NCI-H2081 treated with DMSO at 0.1 percent for 48 hours (cell line): ENCODE data around the gene NPNT.
"Not testable (repeated sequence)": the region's sequence is repeated elsewhere in the genome, so short reads cannot be mapped to it uniquely, and the experiment has no call there.

Experiments
- DNase-seq: peaks from one replicate; lab custom pipeline; 2025; lab: John Stamatoyannopoulos, UW

NPNT gene

GRCh38 chr4:105894660-105895582, at the start of gene NPNT:
Gene NPNT, plus strand, starts transcription at chr4:105895471. Its CDS starts 182 bp downstream, at chr4:105895653.
- peak; percentile 45 for DNase-seq

- DNase-seq = no peak
Observed at GRCh38 chr4:105845559-105845958, 49.7 kb upstream of the NPNT start.

- not testable (repeated sequence) for DNase-seq
Observed at GRCh38 chr4:105848359-105848758, 46.9 kb upstream of the NPNT start.

- DNase-seq = no peak
Observed at GRCh38 chr4:105851196-105851595, 44.1 kb upstream of the NPNT start.

GRCh38 chr4:105852230-105852629, 43.0 kb upstream of the NPNT start:
- not testable (repeated sequence) for DNase-seq

- DNase-seq = no peak
Observed at GRCh38 chr4:105858466-105859040, 36.7 kb upstream of the NPNT start.

GRCh38 chr4:105859233-105859632, 36.0 kb upstream of the NPNT start:
- no peak for DNase-seq

- no peak for DNase-seq
Observed at GRCh38 chr4:105870963-105871362, 24.3 kb upstream of the NPNT start.

- DNase-seq = no peak
Observed at GRCh38 chr4:105871997-105872396, 23.3 kb upstream of the NPNT start.

- no peak for DNase-seq
Observed at GRCh38 chr4:105875233-105875632, 20.0 kb upstream of the NPNT start.

GRCh38 chr4:105878668-105879067, 16.6 kb upstream of the NPNT start:
- no peak for DNase-seq

GRCh38 chr4:105887508-105887907, 7.8 kb upstream of the NPNT start:
- no peak for DNase-seq

GRCh38 chr4:105895583-105896460, 551 bp downstream of the NPNT start:
- DNase-seq = no peak

- no peak for DNase-seq
Observed at GRCh38 chr4:105896461-105896942, 1.2 kb downstream of the NPNT start.

GRCh38 chr4:105896984-105897775, 1.9 kb downstream of the NPNT start:
- DNase-seq = no peak

- DNase-seq = no peak
Observed at GRCh38 chr4:105900541-105900940, 5.3 kb downstream of the NPNT start.

GRCh38 chr4:105902550-105903262, 7.4 kb downstream of the NPNT start:
- DNase-seq = no peak

GRCh38 chr4:105909787-105910281, 14.6 kb downstream of the NPNT start:
- DNase-seq = no peak

- no peak for DNase-seq
Observed at GRCh38 chr4:105911426-105911825, 16.2 kb downstream of the NPNT start.

- no peak for DNase-seq
Observed at GRCh38 chr4:105912633-105913032, 17.4 kb downstream of the NPNT start.
